ENCODE data around the gene TSFM. TPM values are rescaled to one million over a fixed set of nuclear protein-coding genes. Genes with fewer than 3 reads are reported as not detected.

The TSFM gene
- total RNA-seq, 1 experiment from 2014 or later: 58.5 TPM

DNA sequence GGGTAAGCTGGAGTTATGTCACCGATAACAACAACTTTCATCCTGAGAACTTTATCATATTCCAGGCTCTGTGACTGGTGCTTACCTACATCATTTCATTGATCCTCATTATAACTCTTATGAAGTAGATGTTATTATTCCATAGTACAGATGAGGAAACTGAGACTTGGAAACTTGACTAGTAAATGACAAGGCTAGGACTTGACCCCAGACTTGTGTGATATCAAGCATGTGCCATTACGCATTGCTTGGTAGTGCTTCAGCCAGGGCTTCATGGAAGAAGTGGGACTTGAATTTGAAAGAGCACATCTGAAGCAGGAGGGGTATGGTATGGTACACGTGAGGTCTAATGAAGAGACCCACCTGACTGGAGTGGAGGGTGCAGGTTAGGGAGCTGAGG lies 24.1 kb downstream of the TSFM start:
- BruUV-seq (replicated peaks): no TSS peak
- intact Hi-C loops (cut with micrococcal nuclease; ENCODE audit: unreplicated experiment): no loop called here
- no peak overlapping the region for H3K27ac ChIP-seq (ENCODE audit: low read depth, low read length, poor library complexity, severe bottlenecking)
- TF ChIP-seq, protein P1, sequence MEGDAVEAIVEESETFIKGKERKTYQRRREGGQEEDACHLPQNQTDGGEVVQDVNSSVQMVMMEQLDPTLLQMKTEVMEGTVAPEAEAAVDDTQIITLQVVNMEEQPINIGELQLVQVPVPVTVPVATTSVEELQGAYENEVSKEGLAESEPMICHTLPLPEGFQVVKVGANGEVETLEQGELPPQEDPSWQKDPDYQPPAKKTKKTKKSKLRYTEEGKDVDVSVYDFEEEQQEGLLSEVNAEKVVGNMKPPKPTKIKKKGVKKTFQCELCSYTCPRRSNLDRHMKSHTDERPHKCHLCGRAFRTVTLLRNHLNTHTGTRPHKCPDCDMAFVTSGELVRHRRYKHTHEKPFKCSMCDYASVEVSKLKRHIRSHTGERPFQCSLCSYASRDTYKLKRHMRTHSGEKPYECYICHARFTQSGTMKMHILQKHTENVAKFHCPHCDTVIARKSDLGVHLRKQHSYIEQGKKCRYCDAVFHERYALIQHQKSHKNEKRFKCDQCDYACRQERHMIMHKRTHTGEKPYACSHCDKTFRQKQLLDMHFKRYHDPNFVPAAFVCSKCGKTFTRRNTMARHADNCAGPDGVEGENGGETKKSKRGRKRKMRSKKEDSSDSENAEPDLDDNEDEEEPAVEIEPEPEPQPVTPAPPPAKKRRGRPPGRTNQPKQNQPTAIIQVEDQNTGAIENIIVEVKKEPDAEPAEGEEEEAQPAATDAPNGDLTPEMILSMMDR (conservative IDR thresholded peaks at IDR 0.05; ENCODE audit: low read depth, low read length): no peak
- no peak for TF ChIP-seq EZH2 (IDR thresholded peaks at IDR 0.05; ENCODE audit: borderline replicate concordance, low read depth, low read length, poor library complexity, severe bottlenecking)
- H3K9me3 ChIP-seq (ENCODE audit: low read depth, low read length, poor library complexity, severe bottlenecking): no peaks in the 10 kb centered on the region
- ChIA-PET CTCF (no interaction called here), POLR2A (ENCODE audit: low non-redundant PET) (no interaction called here)
- H3K27me3 ChIP-seq (replicated peaks; ENCODE audit: insufficient read depth, low read depth, low read length, poor library complexity): no peaks in the 10 kb centered on the region
- no peaks in the 10 kb centered on the region for H3K4me1 ChIP-seq (ENCODE audit: insufficient read depth, low read length, poor library complexity, severe bottlenecking)
- no peak for DNase-seq (ENCODE audit: low spot score)
- H3K36me3 ChIP-seq (ENCODE audit: insufficient read depth, low read length, poor library complexity, severe bottlenecking): peaks cover 6% of the 10 kb centered on the region
- no peak overlapping the region for H3K4me3 ChIP-seq (ENCODE audit: low read depth, low read length, poor library complexity, severe bottlenecking)

DNA sequence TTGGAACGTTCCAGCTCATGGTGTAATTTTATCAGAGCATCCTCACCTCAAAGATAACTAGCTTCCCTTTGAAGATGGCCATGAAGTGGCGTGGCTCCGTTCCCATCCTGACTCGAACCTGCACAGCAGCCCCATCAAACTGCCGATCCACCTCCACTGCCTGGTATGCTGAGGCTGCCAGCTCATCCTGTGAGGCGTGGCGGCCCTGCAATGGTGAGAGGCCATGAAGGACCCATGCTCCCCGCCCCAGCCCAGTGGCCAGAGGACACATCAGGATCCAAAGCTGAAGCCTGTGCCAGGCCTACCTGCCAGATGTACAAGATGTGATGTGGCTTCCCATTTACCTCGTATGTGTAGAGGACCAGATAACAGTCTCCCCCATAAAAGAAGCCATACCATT lies 24.7 kb downstream of the TSFM start:
- H3K4me1 ChIP-seq (ENCODE audit: insufficient read depth, low read length, poor library complexity, severe bottlenecking): no peaks in the 10 kb centered on the region
- POLR2A ChIA-PET (ENCODE audit: low non-redundant PET): no interaction called here
- TF ChIP-seq, protein P1 (conservative IDR thresholded peaks at IDR 0.05; ENCODE audit: low read depth, low read length): no peak
- no peak for TF ChIP-seq EZH2 (IDR thresholded peaks at IDR 0.05; ENCODE audit: borderline replicate concordance, low read depth, low read length, poor library complexity, severe bottlenecking)
- intact Hi-C loops (cut with micrococcal nuclease; ENCODE audit: unreplicated experiment): no loop called here
- peaks cover 6% of the 10 kb centered on the region for H3K36me3 ChIP-seq (ENCODE audit: insufficient read depth, low read length, poor library complexity, severe bottlenecking)
- H3K4me3 ChIP-seq (ENCODE audit: low read depth, low read length, poor library complexity, severe bottlenecking): no peak overlapping the region
- H3K27ac ChIP-seq (ENCODE audit: low read depth, low read length, poor library complexity, severe bottlenecking): no peak overlapping the region
- DNase-seq (ENCODE audit: low spot score): no peak
- no peaks in the 10 kb centered on the region for H3K27me3 ChIP-seq (replicated peaks; ENCODE audit: insufficient read depth, low read depth, low read length, poor library complexity)
- no peaks in the 10 kb centered on the region for H3K9me3 ChIP-seq (ENCODE audit: low read depth, low read length, poor library complexity, severe bottlenecking)
- CTCF ChIA-PET: interaction anchor here (0.6 kb wide), 1 partner anchor 599 kb away, joined by 3 read pairs; no protein-coding TSS in a partner anchor
- no TSS peak for BruUV-seq (replicated peaks)

DNA sequence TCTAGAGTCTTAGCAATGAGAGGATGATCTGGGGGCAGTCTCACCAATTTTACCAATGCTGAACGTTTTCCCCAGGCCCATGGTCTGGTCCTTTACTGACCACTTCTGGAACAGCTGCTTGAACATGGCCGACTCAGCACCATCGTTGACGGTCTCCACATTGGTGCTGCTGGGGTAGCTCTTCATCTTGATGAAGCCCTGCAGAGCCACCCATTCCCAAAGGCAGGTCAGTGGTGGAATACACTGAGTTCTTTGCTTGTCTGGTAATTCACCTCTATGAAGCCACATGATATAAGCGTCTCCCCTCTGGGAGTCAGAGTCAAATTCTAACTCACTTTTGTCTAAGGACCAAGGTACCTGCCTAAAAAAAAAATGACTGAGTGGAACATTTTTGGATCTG lies 25.8 kb downstream of the TSFM start:
- no peak for DNase-seq (ENCODE audit: low spot score)
- no peaks in the 10 kb centered on the region for H3K4me1 ChIP-seq (ENCODE audit: insufficient read depth, low read length, poor library complexity, severe bottlenecking)
- no TSS peak for BruUV-seq (replicated peaks)
- no peak overlapping the region for H3K4me3 ChIP-seq (ENCODE audit: low read depth, low read length, poor library complexity, severe bottlenecking)
- TF ChIP-seq, protein P1 (conservative IDR thresholded peaks at IDR 0.05; ENCODE audit: low read depth, low read length): no peak
- no peak for TF ChIP-seq EZH2 (IDR thresholded peaks at IDR 0.05; ENCODE audit: borderline replicate concordance, low read depth, low read length, poor library complexity, severe bottlenecking)
- no peak overlapping the region for H3K27ac ChIP-seq (ENCODE audit: low read depth, low read length, poor library complexity, severe bottlenecking)
- ChIA-PET CTCF (no interaction called here), POLR2A (ENCODE audit: low non-redundant PET) (no interaction called here)
- H3K27me3 ChIP-seq (replicated peaks; ENCODE audit: insufficient read depth, low read depth, low read length, poor library complexity): no peaks in the 10 kb centered on the region
- H3K36me3 ChIP-seq (ENCODE audit: insufficient read depth, low read length, poor library complexity, severe bottlenecking): no peaks in the 10 kb centered on the region
- intact Hi-C loops (cut with micrococcal nuclease; ENCODE audit: unreplicated experiment): no loop called here
- no peaks in the 10 kb centered on the region for H3K9me3 ChIP-seq (ENCODE audit: low read depth, low read length, poor library complexity, severe bottlenecking)

Measured in A673 (cell line).